Measurements from ENCODE around the gene LCE3B.

DNA sequence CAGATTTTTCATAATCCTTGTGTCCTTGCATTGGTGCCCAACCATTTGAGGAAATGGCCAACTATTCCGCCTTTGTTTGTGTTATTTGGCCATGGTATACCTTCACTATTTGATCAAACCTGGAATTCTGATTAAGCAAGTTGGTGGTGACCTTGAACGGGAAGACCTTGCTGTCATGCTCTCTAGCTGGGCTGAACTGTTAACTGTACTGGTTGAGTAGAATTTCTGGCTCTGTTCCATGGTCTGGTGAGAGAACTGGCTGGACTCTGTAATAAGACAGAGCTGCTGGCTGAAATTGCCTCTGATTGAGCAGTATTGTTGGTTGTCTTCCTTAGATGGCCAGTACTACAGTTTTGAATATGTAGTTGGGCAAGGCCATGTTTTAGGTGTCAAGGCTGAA lies 16.6 kb upstream of the LCE3B start:
- TF ChIP-seq, protein P1, sequence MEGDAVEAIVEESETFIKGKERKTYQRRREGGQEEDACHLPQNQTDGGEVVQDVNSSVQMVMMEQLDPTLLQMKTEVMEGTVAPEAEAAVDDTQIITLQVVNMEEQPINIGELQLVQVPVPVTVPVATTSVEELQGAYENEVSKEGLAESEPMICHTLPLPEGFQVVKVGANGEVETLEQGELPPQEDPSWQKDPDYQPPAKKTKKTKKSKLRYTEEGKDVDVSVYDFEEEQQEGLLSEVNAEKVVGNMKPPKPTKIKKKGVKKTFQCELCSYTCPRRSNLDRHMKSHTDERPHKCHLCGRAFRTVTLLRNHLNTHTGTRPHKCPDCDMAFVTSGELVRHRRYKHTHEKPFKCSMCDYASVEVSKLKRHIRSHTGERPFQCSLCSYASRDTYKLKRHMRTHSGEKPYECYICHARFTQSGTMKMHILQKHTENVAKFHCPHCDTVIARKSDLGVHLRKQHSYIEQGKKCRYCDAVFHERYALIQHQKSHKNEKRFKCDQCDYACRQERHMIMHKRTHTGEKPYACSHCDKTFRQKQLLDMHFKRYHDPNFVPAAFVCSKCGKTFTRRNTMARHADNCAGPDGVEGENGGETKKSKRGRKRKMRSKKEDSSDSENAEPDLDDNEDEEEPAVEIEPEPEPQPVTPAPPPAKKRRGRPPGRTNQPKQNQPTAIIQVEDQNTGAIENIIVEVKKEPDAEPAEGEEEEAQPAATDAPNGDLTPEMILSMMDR (IDR thresholded peaks at IDR 0.05 in 4 of 5, conservative IDR thresholded peaks at IDR 0.05 in 1 of 5), result no peak
- TF ChIP-seq POLR2A (IDR thresholded peaks at IDR 0.05), result no peak
